Lung microvascular endothelial cell (primary cell): Measurements from ENCODE around the gene LDLRAD1. TPM values are rescaled to one million over a fixed set of nuclear protein-coding genes. Genes with fewer than 3 reads are reported as not detected.
"Not testable (repeated sequence)": the region's sequence is repeated elsewhere in the genome, so short reads cannot be mapped to it uniquely, and the experiment has no call there.

Source experiments
- DNase-seq, 2 donors: peaks; one replicate each; pipeline versions ENCODE4 v3.0.0 to v3.0.0-alpha.2; 2010; ENCODE audit warnings: low read depth in 2 of 2
- total RNA-seq: library from RNA; depleted of rRNA; stranded (reverse); fragments of >200 nt; gene quantifications from 2 replicates; pipeline ENCODE4 v1.2.1, GENCODE V29; 2014

LDLRAD1 gene
- total RNA-seq, 1 donor from 2014 or later, result not detected

DNA sequence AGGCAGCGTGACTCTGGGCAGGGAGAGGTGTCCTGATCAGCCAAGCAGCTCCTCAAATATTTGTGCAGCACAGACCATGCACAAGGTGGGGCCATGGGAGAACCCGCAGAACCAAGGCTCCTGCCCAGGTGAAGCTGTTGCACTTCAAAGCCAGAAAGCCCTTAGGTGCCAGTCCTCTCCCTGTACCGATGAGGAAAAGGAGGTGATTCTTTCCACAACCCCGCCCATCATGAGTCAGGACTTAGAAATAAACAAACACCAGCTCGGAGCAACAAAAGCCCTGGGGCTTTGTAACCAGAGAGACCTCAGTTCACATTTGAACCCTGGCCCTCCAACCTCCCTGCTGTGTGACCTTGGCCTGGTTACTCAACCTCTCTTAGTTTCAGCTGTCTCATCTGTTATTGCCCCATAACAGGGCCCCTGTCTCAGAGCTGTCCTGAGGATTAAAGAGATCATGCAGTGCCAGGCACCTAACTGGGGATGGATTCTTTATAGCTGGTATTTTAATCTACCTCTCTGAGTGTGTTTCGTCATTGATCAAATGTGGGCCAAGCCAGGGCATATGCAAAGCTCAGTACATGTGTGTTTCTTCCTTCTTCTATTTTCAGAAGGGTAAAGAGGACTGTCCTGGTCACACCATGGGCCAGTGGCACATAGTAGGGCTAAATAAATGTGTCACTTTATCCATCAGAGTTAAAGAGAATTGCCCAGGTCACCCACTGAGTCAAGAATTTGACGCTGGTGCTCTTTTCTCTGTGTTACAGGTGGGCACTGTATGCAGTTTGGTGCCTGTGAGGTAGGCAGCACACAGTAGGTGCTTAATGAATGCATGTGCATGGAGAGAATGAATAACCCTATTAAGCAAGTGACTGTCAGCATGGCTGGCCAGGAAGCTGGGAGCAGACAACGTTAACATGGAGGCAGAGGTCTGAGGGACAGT lies 1.4 kb downstream of the LDLRAD1 start:
- DNase-seq, result peak; percentile 7 to 8

- DNase-seq, result no peak
These were observed 3.9 kb downstream of the LDLRAD1 start for GRCh38 chr1:54014009-54014629.

- no peak for DNase-seq
These were observed 4.5 kb downstream of the LDLRAD1 start for GRCh38 chr1:54013393-54014008.

GRCh38 chr1:54012863-54013262 lies 5.1 kb downstream of the LDLRAD1 start:
- DNase-seq, result no peak

DNA sequence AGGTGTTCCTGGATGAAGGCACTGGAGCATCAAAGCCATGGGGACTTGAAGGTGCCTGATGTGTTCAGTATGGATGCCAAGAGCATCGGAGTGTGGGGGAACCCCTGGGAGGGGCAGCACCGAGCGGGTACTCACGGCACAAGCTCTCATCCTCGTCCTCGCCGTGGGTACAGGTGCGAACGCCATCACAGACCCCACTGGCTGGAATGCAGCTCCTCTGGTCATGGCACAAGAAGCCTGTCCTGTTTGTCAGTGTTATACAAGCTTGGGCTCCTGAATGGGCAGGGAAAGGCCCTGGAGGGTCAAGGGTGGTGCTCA lies 6.0 kb downstream of the LDLRAD1 start:
- no peak for DNase-seq

GRCh38 chr1:54011316-54012007 lies 6.5 kb downstream of the LDLRAD1 start:
- DNase-seq, result no peak

DNA sequence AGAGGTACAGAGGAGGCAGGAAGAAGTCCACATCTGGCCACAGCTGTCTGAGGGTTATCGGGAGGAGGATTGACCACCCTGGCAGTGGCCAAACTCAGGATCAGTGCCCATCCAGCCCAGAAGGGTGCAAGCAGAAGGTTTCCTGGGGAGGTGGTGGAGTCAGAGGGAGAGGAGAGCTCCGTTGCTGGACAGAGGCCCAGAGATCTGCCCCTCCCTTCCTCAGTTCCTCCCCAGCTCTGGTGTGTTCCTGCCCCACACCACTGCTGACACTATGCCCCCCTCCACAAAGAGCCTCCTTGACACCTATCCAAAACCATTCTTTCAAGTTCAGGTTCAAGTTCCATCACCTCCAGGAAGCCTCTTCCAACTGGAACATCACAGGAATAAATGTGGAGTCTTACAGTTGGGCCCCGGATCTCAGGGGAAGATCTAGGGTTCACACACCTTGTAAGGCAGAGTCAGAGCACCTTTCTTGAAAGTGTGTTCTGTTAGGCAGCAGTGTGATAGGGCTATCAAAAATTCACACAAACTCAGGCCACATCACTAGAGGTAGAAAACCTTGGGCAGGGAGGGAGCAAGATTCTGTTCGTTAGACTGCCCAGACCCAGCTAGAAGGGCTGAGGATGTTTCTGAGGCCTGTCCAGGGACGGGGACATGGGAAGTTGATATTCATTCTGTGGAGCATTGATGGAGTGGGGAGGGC lies 7.4 kb downstream of the LDLRAD1 start:
- no peak for DNase-seq

DNA sequence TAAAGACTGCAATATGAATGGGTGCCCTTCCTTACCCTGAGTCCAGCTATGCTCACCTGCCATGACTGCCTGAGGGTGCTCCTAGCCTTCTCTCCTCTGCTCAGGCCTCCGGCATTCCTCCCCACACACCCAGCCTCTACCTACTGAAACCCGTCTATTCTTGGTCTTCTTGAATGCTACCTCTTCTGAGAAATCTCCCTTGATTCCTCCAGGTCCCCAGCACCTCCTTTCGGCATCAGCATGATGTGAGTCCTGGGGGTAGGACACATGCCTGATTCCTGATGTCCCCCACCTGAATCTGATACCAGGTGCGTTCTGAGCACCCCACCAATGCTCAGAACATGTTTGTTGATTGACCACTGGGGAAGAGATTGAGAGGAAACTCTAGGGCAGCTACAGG lies 8.6 kb downstream of the LDLRAD1 start:
- DNase-seq, result no peak

- no peak for DNase-seq
These were observed 9.1 kb downstream of the LDLRAD1 start for GRCh38 chr1:54008876-54009275.

GRCh38 chr1:54007613-54008012 lies 10.4 kb downstream of the LDLRAD1 start:
- DNase-seq, result no peak

DNA sequence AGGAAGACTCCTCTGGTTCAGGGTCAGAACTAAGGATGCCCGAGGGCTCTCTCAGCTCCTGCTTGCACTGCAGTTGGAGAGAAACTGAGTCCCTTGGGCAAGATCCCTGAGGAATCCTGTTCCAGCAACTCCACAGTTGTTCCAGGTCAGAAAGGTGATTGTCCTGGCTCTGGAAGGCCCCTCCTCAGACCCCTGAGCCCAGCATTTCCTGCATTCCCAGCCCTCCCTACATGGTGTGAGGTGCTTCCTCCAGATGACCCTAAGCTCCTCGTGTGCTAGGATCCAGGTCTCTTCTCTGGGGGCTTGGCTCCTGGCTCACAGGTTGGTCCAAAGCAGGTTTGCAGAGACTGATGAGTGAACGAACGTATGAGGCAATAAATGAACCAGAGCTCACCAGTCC lies 11.5 kb downstream of the LDLRAD1 start:
- DNase-seq, result no peak

- DNase-seq, result no peak
These were observed 13.4 kb downstream of the LDLRAD1 start for GRCh38 chr1:54004481-54005049.

GRCh38 chr1:54003750-54004480 lies 14.1 kb downstream of the LDLRAD1 start:
- not testable (repeated sequence) for DNase-seq

GRCh38 chr1:54003249-54003646 lies 14.7 kb downstream of the LDLRAD1 start:
- no peak for DNase-seq

DNA sequence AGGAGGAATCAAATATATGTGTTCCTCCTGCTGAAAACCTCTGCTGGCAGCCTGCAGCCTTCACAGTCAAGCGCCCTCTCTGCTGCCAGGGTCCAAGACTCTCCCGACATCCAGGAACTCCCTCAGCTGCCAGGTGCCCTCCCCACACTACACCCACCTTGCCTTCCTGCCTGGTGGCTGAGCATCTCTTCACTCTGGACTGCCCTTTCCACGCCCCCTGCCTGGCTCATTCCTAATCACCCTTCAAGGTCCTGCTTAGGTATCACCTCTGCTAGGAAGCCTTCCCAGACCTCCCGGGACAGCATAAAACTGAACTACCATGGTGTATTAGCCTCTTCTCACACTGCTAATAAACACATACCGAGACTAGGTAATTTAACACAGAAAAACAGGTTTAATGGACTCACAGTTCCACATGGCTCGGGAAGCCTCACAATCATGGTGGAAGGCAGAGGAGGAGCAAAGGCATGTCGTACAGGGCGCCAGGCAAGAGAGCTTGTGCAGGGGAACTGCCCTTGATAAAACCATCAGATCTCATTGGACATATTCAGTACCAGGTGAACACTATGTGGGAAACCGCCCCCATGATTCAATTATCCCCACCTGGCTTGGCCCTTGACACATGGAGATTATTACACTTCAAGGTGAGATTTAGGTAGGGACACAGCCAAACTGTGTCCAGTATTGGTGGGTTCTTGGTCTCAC lies 15.3 kb downstream of the LDLRAD1 start:
- no peak for DNase-seq

DNA sequence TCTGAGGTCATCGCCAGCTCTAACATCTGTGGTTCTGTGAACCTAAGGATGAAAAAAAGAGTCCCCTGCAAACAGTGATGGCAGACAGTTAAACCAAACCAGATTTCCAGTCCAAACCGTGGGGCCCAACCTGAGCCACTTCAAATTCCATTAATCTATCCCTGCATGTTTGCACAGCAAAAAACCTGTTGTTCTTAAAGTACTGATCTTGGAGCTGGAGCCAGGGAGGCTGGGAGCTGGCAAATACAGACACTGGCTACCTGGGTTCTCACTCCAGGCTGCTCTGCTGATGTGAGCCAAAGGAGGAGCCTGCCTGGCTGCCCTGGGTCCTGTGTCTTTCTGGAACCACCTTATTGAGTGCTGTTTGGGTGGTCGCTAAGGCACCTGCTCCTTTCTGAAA lies 16.4 kb downstream of the LDLRAD1 start:
- DNase-seq, result no peak

DNA sequence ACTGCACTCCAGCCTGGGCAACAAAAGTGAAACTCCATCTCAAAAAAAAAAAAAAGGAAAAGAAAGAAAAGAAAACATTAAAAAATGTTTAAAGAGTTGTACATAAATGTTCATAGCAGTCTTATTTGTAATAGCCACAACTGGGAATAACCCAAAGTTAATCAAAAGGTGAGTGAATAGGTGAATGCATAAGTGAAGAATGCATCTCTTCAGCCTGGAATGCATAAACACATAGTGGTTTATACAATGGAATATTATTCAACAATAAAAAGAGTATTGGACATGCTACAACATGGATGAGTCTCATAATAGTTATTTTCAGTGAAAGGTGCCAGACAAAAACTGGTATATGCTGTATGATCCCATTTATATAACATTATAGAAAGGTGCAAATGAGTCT lies 18.1 kb downstream of the LDLRAD1 start:
- no peak for DNase-seq

GRCh38 chr1:53998223-53998622 lies 19.8 kb downstream of the LDLRAD1 start:
- DNase-seq, result no peak

- no peak for DNase-seq
These were observed 22.3 kb downstream of the LDLRAD1 start for GRCh38 chr1:53995683-53996082.

DNA sequence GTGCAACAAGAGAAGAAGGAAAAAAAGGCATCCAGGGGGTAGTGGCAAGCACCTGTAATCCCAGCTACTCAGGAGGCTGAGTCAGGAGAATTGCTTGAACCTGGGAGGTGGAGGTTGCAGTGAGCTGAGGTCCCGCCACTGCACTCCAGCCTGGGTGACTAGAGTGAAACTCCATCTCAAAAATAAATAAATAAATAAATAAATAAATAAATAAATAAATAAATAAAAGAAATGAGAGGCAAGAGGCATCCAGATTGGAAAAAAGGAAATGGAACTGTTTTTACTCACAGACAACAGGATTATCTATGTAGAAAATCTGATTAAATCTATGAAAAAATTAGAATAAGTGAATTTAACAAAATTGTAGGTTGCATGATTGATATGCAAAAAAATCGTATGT lies 23.5 kb downstream of the LDLRAD1 start:
- DNase-seq, result not testable (repeated sequence)
